GM12875 (cell line): ENCODE results near the gene PRODH2.

Experiments
- H3K4me3 ChIP-seq: one replicate; pipeline ENCODE4 v1.5.1; 2011; ENCODE audit warnings: low read depth, low read length, control low read depth
- TF ChIP-seq, protein P1 (sequence below): IDR thresholded peaks from 2 replicates; pipeline ENCODE4 v1.5.1; 2011; ENCODE audit warnings: low read depth, mild to moderate bottlenecking, control low read depth, inconsistent platforms, low read length, moderate library complexity, borderline replicate concordance; ENCODE audit not compliant: insufficient read depth

Gene PRODH2

DNA sequence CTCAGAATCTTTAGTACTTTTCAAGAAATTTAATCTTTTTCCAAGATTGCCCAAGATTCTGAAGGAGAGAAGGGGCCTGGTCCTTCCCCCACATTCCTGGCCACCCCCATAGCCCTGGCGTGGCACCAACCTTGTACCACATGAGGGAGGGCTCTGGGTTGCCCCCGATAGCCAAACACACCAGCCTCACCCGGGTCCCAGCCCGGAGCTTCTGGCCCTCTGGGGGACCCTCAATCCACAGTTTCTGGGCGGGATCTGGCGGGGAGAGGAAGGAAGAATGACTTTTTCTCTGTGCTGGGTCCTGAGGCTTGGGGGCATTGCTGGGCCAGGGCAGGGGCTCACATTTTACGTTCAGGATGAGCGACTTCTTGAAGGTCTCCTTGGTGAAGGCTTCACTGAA is 35.3 kb upstream of the PRODH2 start:
- TF ChIP-seq, protein P1, sequence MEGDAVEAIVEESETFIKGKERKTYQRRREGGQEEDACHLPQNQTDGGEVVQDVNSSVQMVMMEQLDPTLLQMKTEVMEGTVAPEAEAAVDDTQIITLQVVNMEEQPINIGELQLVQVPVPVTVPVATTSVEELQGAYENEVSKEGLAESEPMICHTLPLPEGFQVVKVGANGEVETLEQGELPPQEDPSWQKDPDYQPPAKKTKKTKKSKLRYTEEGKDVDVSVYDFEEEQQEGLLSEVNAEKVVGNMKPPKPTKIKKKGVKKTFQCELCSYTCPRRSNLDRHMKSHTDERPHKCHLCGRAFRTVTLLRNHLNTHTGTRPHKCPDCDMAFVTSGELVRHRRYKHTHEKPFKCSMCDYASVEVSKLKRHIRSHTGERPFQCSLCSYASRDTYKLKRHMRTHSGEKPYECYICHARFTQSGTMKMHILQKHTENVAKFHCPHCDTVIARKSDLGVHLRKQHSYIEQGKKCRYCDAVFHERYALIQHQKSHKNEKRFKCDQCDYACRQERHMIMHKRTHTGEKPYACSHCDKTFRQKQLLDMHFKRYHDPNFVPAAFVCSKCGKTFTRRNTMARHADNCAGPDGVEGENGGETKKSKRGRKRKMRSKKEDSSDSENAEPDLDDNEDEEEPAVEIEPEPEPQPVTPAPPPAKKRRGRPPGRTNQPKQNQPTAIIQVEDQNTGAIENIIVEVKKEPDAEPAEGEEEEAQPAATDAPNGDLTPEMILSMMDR = no peak
- no peak overlapping the region for H3K4me3 ChIP-seq

- TF ChIP-seq, protein P1 = no peak
- H3K4me3 ChIP-seq = no peak overlapping the region
Observed at GRCh38 chr19:35846038-35846668, 33.5 kb upstream of the PRODH2 start.

- H3K4me3 ChIP-seq = no peak overlapping the region
- TF ChIP-seq, protein P1 = no peak
Observed at GRCh38 chr19:35845215-35846037, 32.8 kb upstream of the PRODH2 start.

DNA sequence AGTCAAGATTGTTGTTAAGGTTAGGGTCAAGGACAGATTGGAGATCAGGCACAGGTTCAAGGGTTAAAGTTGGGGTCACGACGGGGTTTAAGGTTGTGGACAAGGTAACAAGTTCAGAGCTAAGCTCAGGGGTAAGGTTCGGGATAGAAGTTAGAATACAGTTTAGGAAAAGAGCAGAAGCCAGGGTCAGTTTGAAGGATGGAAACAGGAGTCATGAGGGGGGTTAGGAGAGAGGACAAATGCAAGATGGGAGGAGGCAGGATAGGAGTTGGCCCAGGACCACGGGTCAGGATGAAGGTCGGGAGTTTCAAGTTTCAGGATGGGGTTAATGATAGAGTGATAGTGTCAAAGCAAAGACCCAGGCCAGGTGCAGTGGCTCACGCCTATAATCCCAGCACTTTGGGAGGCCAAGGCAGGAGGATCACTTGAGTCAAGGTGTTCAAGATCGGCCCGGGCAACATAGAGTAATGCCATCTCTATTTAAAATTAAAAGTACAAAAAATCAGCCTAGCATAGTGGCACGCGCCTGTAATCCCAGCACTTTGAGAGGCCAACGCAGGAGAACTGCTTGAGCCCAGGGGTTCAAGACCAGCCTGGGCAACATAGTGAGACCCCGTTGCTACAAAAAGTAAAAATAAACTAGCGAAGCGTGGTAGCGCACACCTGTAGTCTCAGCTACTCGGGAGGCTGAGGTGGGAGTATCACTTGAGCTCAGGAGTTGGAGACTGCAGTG is 32.0 kb upstream of the PRODH2 start:
- H3K4me3 ChIP-seq = no peak overlapping the region
- TF ChIP-seq, protein P1 = no peak

- TF ChIP-seq, protein P1 = no peak
- no peak overlapping the region for H3K4me3 ChIP-seq
Observed at GRCh38 chr19:35843676-35844481, 31.2 kb upstream of the PRODH2 start.

DNA sequence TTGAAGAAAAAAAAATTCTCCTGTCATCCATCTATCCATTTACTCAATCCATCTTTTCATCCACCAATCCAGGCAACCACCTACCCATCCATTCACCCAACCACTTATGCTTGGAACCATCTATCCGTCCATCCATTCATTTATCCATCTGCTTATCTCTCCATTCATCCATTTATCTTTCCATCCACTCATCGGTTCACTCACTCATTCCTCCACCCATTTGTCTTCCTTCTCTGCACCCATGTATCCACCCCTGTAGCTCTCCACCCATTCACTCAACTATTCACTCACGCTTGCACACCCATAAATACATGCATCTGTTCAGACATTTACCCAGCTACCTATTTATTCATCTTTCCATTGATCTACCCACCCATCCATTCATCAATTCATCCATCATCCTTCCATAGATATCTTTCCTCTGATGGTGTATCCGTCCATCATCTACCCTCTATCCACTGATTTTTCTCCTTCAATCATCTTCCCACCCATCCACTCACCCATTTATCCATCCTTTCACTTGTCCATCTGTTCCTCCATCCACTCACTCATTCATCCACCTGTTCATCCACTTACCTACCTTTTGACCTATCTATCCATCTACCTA is 30.1 kb upstream of the PRODH2 start:
- no peak overlapping the region for H3K4me3 ChIP-seq
- TF ChIP-seq, protein P1 = no peak
